ENCODE results near the gene ASIC2. TPM values are rescaled to one million over a fixed set of nuclear protein-coding genes. Genes with fewer than 3 reads are reported as not detected.

ASIC2 gene
- total RNA-seq, 1 experiment from 2014 or later = 0.11 TPM

GRCh38 chr17:33046361-33047255 is 246.5 kb downstream of the ASIC2 start:
- TF ChIP-seq EZH2phosphoT487 (IDR thresholded peaks at IDR 0.05; ENCODE audit: borderline replicate concordance, low read length) (no peak), EZH2 (IDR thresholded peaks at IDR 0.05; ENCODE audit: low read length, unreplicated experiment) (no peak), CTCF (conservative IDR thresholded peaks at IDR 0.05; ENCODE audit: low read depth, low read length) (no peak)
- intact Hi-C loops (cut with micrococcal nuclease) = no loop called here
- H3K9me3 ChIP-seq (ENCODE audit: low read length) = no peaks in the 10 kb centered on the region
- H3K36me3 ChIP-seq (ENCODE audit: low read depth, low read length) = no peaks in the 10 kb centered on the region
- no peak for DNase-seq
- CTCF ChIA-PET = no interaction called here
- no peak overlapping the region for H2AFZ ChIP-seq (ENCODE audit: low read length)
- no peak overlapping the region for H3K4me2 ChIP-seq (ENCODE audit: low read length)
- BruUV-seq (replicated peaks) = no TSS peak
- H3F3A ChIP-seq (ENCODE audit: low read length, unreplicated experiment) = no peaks in the 10 kb centered on the region
- H4K20me1 ChIP-seq (ENCODE audit: low read length) = no peaks in the 10 kb centered on the region
- ATAC-seq = no peak
- no peaks in the 10 kb centered on the region for H3K9me2 ChIP-seq (replicated peaks; ENCODE audit: low read length)
- no peak overlapping the region for H3K9ac ChIP-seq (ENCODE audit: low read length)
- no peaks in the 10 kb centered on the region for H3K79me2 ChIP-seq (ENCODE audit: low read length)
- no peak overlapping the region for H3K27ac ChIP-seq (ENCODE audit: low read length)
- H3K4me1 ChIP-seq (ENCODE audit: insufficient read depth, low read length) = no peaks in the 10 kb centered on the region
- H3K27me3 ChIP-seq (ENCODE audit: low read length) = no peaks in the 10 kb centered on the region; the same call in 1 of the 2 replicates
- no peak overlapping the region for H3K4me3 ChIP-seq (ENCODE audit: low read length)
- POLR2A ChIA-PET (ENCODE audit: unreplicated experiment) = no interaction called here

GRCh38 chr17:33045216-33045615 is 247.9 kb downstream of the ASIC2 start:
- Histone ChIP-seq H2AFZ (ENCODE audit: low read length) (no peak overlapping the region), H3K9me3 (ENCODE audit: low read length) (no peaks in the 10 kb centered on the region), H3K79me2 (ENCODE audit: low read length) (no peaks in the 10 kb centered on the region), H3K4me2 (ENCODE audit: low read length) (no peak overlapping the region), H4K20me1 (ENCODE audit: low read length) (no peaks in the 10 kb centered on the region), H3K27ac (ENCODE audit: low read length) (no peak overlapping the region), H3K36me3 (ENCODE audit: low read depth, low read length) (no peaks in the 10 kb centered on the region), H3F3A (ENCODE audit: low read length, unreplicated experiment) (no peaks in the 10 kb centered on the region), H3K27me3 (ENCODE audit: low read length) (no peaks in the 10 kb centered on the region; the same call in 1 of the 2 replicates), H3K4me1 (ENCODE audit: insufficient read depth, low read length) (no peaks in the 10 kb centered on the region), H3K9ac (ENCODE audit: low read length) (no peak overlapping the region), H3K4me3 (ENCODE audit: low read length) (no peak overlapping the region), H3K9me2 (replicated peaks; ENCODE audit: low read length) (no peaks in the 10 kb centered on the region)
- TF ChIP-seq EZH2 (IDR thresholded peaks at IDR 0.05; ENCODE audit: low read length, unreplicated experiment) (no peak), CTCF (conservative IDR thresholded peaks at IDR 0.05; ENCODE audit: low read depth, low read length) (no peak)
- intact Hi-C loops (cut with micrococcal nuclease) = no loop called here
- CTCF ChIA-PET = no interaction called here
- BruUV-seq (replicated peaks) = no TSS peak
- no peak for DNase-seq
- POLR2A ChIA-PET (ENCODE audit: unreplicated experiment) = no interaction called here
- ATAC-seq = no peak

- Histone ChIP-seq H3F3A (ENCODE audit: low read length, unreplicated experiment) (no peaks in the 10 kb centered on the region), H4K20me1 (ENCODE audit: low read length) (no peaks in the 10 kb centered on the region), H3K4me1 (ENCODE audit: insufficient read depth, low read length) (no peaks in the 10 kb centered on the region), H3K27ac (ENCODE audit: low read length) (no peak overlapping the region), H3K9me2 (replicated peaks; ENCODE audit: low read length) (no peaks in the 10 kb centered on the region), H3K9ac (ENCODE audit: low read length) (no peak overlapping the region), H3K27me3 (ENCODE audit: low read length) (no peaks in the 10 kb centered on the region; the same call in 1 of the 2 replicates), H3K4me2 (ENCODE audit: low read length) (no peak overlapping the region), H2AFZ (ENCODE audit: low read length) (no peak overlapping the region), H3K4me3 (ENCODE audit: low read length) (no peak overlapping the region), H3K36me3 (ENCODE audit: low read depth, low read length) (no peaks in the 10 kb centered on the region), H3K9me3 (ENCODE audit: low read length) (no peaks in the 10 kb centered on the region), H3K79me2 (ENCODE audit: low read length) (no peaks in the 10 kb centered on the region)
- DNase-seq (no peak), ATAC-seq (no peak)
- CTCF ChIA-PET = no interaction called here
- POLR2A ChIA-PET (ENCODE audit: unreplicated experiment) = no interaction called here
- BruUV-seq (replicated peaks) = no TSS peak
- intact Hi-C loops (cut with micrococcal nuclease) = no loop called here
- no peak for TF ChIP-seq EZH2 (IDR thresholded peaks at IDR 0.05; ENCODE audit: low read length, unreplicated experiment)
- no peak for TF ChIP-seq EZH2phosphoT487 (IDR thresholded peaks at IDR 0.05; ENCODE audit: borderline replicate concordance, low read length)
- no peak for TF ChIP-seq CTCF (conservative IDR thresholded peaks at IDR 0.05; ENCODE audit: low read depth, low read length)
Observed at GRCh38 chr17:33044771-33045170, 248.3 kb downstream of the ASIC2 start.
